ENCODE measurements around the gene NPIPB8. TPM values are rescaled to one million over a fixed set of nuclear protein-coding genes. Genes with fewer than 3 reads are reported as not detected.
"Not testable (repeated sequence)": the region's sequence is repeated elsewhere in the genome, so short reads cannot be mapped to it uniquely, and the experiment has no call there.

NPIPB8 gene
- total RNA-seq (0.90 TPM in 1 of 2 replicates, not detected in the other), polyA plus RNA-seq (0.11 TPM in 1 of 2 replicates, not detected in the other), polyA minus RNA-seq (2.9 TPM in 1 of 2 replicates, not detected in the other), Bru-seq, nascent RNA (percentile 20 among the genes with signal in this experiment), BruChase-seq, experiment 1, labeled RNA remaining after a 6-hour chase (percentile 33 among the genes with signal in this experiment), BruChase-seq, experiment 2, labeled RNA remaining after a 2-hour chase (percentile 24 among the genes with signal in this experiment)
- polyA plus RNA-seq (2011; cell fraction: cytosol; rRNA removed) = not detected in 2 replicates
- 0.09 and 0.38 TPM in 2 replicates for polyA plus RNA-seq (2011; cell fraction: nucleus; rRNA removed)
- 1.2 TPM in 1 of 2 replicates, not detected in the other for polyA plus RNA-seq (2012)
- polyA minus RNA-seq (2011; cell fraction: cytosol; rRNA and poly(A)+ RNA removed) = not detected
- 1.3 and 1.9 TPM in 2 replicates for polyA minus RNA-seq (2011; cell fraction: nucleus; rRNA and poly(A)+ RNA removed)
- long read RNA-seq = 0 reads

- H3K4me1 ChIP-seq (ENCODE audit: control insufficient read depth, extremely low read depth, insufficient read depth, low read length); H2AFZ ChIP-seq (ENCODE audit: low read depth, low read length); BruUV-seq (replicated peaks); H4K20me1 ChIP-seq (replicated peaks; ENCODE audit: control insufficient read depth, extremely low read depth, insufficient read depth, low read length); DNase-seq (ENCODE audit: low read depth, low spot score); POLR2A ChIA-PET; H3K4me2 ChIP-seq (ENCODE audit: insufficient read depth, low read length); H3K36me3 ChIP-seq (ENCODE audit: control insufficient read depth in 2 of 2, extremely low read depth in 1 of 2, insufficient read depth in 2 of 2, low read length in 2 of 2); H3K27me3 ChIP-seq (ENCODE audit: control insufficient read depth in 2 of 2, insufficient read depth in 2 of 2, low read length in 2 of 2); H3K9me1 ChIP-seq (replicated peaks; ENCODE audit: control insufficient read depth, extremely low read depth, insufficient read depth, low read length); H3K9me3 ChIP-seq (replicated peaks; ENCODE audit: control insufficient read depth, insufficient read depth, low read length); dilution Hi-C loops (cut with MboI; ENCODE audit: extremely low pct_ligation_motif_present, low sequenced_read_pairs); H3K9ac ChIP-seq (replicated peaks; ENCODE audit: extremely low read depth, insufficient read depth, low read length); H3K4me3 ChIP-seq (replicated peaks in 1 of 3; ENCODE audit: insufficient read depth in 1 of 3, low read depth in 1 of 3, low read length in 3 of 3); FAIRE-seq; CTCF ChIA-PET; H3K79me2 ChIP-seq (ENCODE audit: control insufficient read depth, insufficient read depth, low read length); H3K27ac ChIP-seq (ENCODE audit: insufficient read depth, low read depth, low read length): not testable (repeated sequence)
- intact Hi-C loops (cut with micrococcal nuclease) = loop anchor here (10.0 kb wide), 1 partner anchor 63 kb away; no protein-coding TSS in a partner anchor
These were observed at the start of gene NPIPB8 for GRCh38 chr16:28637765-28638164. TSS of gene NPIPB8 (plus strand) at chr16:28638065. CDS start at chr16:28638361, 296 bp downstream.

DNA sequence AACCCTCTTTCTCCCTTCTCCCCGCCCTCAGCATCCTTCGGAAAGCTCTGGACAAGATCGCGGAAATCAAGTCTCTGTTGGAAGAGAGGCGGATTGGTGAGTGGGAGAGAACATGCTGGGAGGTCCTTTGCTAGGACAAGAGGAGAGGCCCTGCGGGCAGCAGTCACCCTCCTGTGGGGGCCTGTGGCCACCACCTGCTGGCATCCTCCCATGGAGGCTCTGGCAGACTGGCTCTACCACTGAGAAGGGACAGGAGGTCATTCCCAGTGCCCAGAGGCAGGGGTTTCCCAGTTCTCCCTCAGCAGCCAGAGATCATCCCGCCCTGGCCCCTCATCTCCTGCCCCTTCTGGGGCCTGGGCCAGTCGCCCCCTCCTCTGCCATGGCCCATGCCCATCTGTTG is 48.8 kb upstream of the NPIPB8 start:
- dilution Hi-C loops (cut with MboI; ENCODE audit: extremely low pct_ligation_motif_present, low sequenced_read_pairs) (no loop called here), intact Hi-C loops (cut with micrococcal nuclease) (no loop called here)
- H3K4me1 ChIP-seq (ENCODE audit: control insufficient read depth, extremely low read depth, insufficient read depth, low read length) = no peaks in the 10 kb centered on the region
- FAIRE-seq = no peak
- DNase-seq (ENCODE audit: low read depth, low spot score) = no peak
- TF ChIP-seq MAX (IDR thresholded peaks at IDR 0.05; ENCODE audit: insufficient read depth, insufficient read length) (no peak), EZH2 (IDR thresholded peaks at IDR 0.05; ENCODE audit: borderline replicate concordance, low read depth, low read length, severe bottlenecking) (no peak), POLR2A (IDR thresholded peaks at IDR 0.05; ENCODE audit: low read depth, low read length) (no peak), GATA2 (IDR thresholded peaks at IDR 0.05; ENCODE audit: insufficient read depth, insufficient read length, low read depth, low read length) (no peak)
- no peak overlapping the region for H3K27ac ChIP-seq (ENCODE audit: insufficient read depth, low read depth, low read length)
- H3K9me1 ChIP-seq (replicated peaks; ENCODE audit: control insufficient read depth, extremely low read depth, insufficient read depth, low read length) = no peaks in the 10 kb centered on the region
- no peak overlapping the region for H3K4me2 ChIP-seq (ENCODE audit: insufficient read depth, low read length)
- H4K20me1 ChIP-seq (replicated peaks; ENCODE audit: control insufficient read depth, extremely low read depth, insufficient read depth, low read length) = no peaks in the 10 kb centered on the region
- no peak overlapping the region for H3K4me3 ChIP-seq (replicated peaks in 1 of 3; ENCODE audit: insufficient read depth in 1 of 3, low read depth in 1 of 3, low read length in 3 of 3)
- peaks cover 0 to 20% of the 10 kb centered on the region in 2 experiments for H3K36me3 ChIP-seq (ENCODE audit: control insufficient read depth in 2 of 2, extremely low read depth in 1 of 2, insufficient read depth in 2 of 2, low read length in 2 of 2)
- CTCF ChIA-PET = no interaction called here
- BruUV-seq (replicated peaks) = no TSS peak
- no peak overlapping the region for H3K9ac ChIP-seq (replicated peaks; ENCODE audit: extremely low read depth, insufficient read depth, low read length)
- H2AFZ ChIP-seq (ENCODE audit: low read depth, low read length) = no peak overlapping the region
- H3K9me3 ChIP-seq (replicated peaks; ENCODE audit: control insufficient read depth, insufficient read depth, low read length) = no peaks in the 10 kb centered on the region
- H3K79me2 ChIP-seq (ENCODE audit: control insufficient read depth, insufficient read depth, low read length) = no peaks in the 10 kb centered on the region
- POLR2A ChIA-PET = no interaction called here
- H3K27me3 ChIP-seq (ENCODE audit: control insufficient read depth in 2 of 2, insufficient read depth in 2 of 2, low read length in 2 of 2) = no peaks in the 10 kb centered on the region
